Ascending aorta (tissue), 2 donors: ENCODE measurements around the gene SLC37A1. TPM values are rescaled to one million over a fixed set of nuclear protein-coding genes. Genes with fewer than 3 reads are reported as not detected.

Experiments used
- DNase-seq, 2 donors: peaks; one replicate each; pipeline ENCODE4 v3.0.0-alpha.2; 2019; ENCODE audit warnings: low spot score in 2 of 2
- H3K27ac ChIP-seq, 2 donors: fragments of 200-600 bp; sonication (generic); one replicate each; pipeline ENCODE4 v1.5.1; 2016 to 2017; ENCODE audit warnings: mild to moderate bottlenecking in 1 of 2
- H3K27me3 ChIP-seq: fragments of 200-600 bp; sonication (generic); one replicate; pipeline ENCODE4 v1.5.1; 2017
- H3K36me3 ChIP-seq, 2 donors: fragments of 200-600 bp; sonication (generic); one replicate each; pipeline ENCODE4 v1.5.1; 2016
- H3K4me1 ChIP-seq, 2 donors: fragments of 200-600 bp; sonication (generic); one replicate each; pipeline ENCODE4 v1.5.1; 2016 to 2017; ENCODE audit warnings: mild to moderate bottlenecking in 1 of 2
- H3K4me3 ChIP-seq, 2 donors: fragments of 200-600 bp; sonication (generic); one replicate each; pipeline ENCODE4 v1.5.1; 2016 to 2017; ENCODE audit warnings: mild to moderate bottlenecking in 1 of 2
- H3K9me3 ChIP-seq, 2 donors: fragments of 200-600 bp; sonication (generic); one replicate each; pipeline ENCODE4 v1.5.1; 2016
- CTCF ChIP-seq, 3 experiments: fragments of 200-600 bp in 2 of 3; fragments of 450-650 bp in 1 of 3; sonication (generic) in 2 of 3; IDR thresholded peaks; one replicate each; pipeline ENCODE4 v1.5.1; 2016 to 2019; ENCODE audit warnings: antibody characterized with exemption in 3 of 3, mild to moderate bottlenecking in 1 of 3, moderate library complexity in 1 of 3
- intact Hi-C: fragments of 100-400 bp; cut with DNase I; formaldehyde crosslinking; loops from one replicate; pipeline ENCODE4 v1.15.1; 2023
- total RNA-seq: library from RNA; depleted of rRNA; stranded (reverse); fragments of >200 nt; gene quantifications from one replicate; pipeline ENCODE4 v1.1.0, GENCODE V29; 2016

The SLC37A1 gene
- total RNA-seq, 1 donor from 2014 or later = 8.7 TPM

- no peaks in the 10 kb centered on the region for H3K36me3 ChIP-seq
- H3K4me1 ChIP-seq = no peaks in the 10 kb centered on the region
- no peak for TF ChIP-seq CTCF (IDR thresholded peaks at IDR 0.05)
- no peaks in the 10 kb centered on the region for H3K9me3 ChIP-seq
- intact Hi-C loops = no loop called here
- H3K27ac ChIP-seq = no peak overlapping the region
- no peak overlapping the region for H3K4me3 ChIP-seq
- no peaks in the 10 kb centered on the region for H3K27me3 ChIP-seq
- DNase-seq = no peak
Measured at GRCh38 chr21:42500225-42500624, 13.4 kb upstream of the SLC37A1 start.

GRCh38 chr21:42500736-42501135 lies 12.9 kb upstream of the SLC37A1 start:
- H3K27ac ChIP-seq = no peak overlapping the region
- H3K36me3 ChIP-seq = no peaks in the 10 kb centered on the region
- no peak for DNase-seq
- intact Hi-C loops = no loop called here
- H3K27me3 ChIP-seq = no peaks in the 10 kb centered on the region
- H3K4me1 ChIP-seq = no peaks in the 10 kb centered on the region
- no peak overlapping the region for H3K4me3 ChIP-seq
- no peaks in the 10 kb centered on the region for H3K9me3 ChIP-seq
- TF ChIP-seq CTCF (IDR thresholded peaks at IDR 0.05) = no peak

- TF ChIP-seq CTCF (IDR thresholded peaks at IDR 0.05) = no peak
- Histone ChIP-seq H3K27me3 (no peaks in the 10 kb centered on the region), H3K4me3 (no peak overlapping the region), H3K4me1 (no peaks in the 10 kb centered on the region), H3K27ac (no peak overlapping the region), H3K36me3 (no peaks in the 10 kb centered on the region), H3K9me3 (no peaks in the 10 kb centered on the region)
- no peak for DNase-seq
- intact Hi-C loops = no loop called here
Measured at GRCh38 chr21:42503711-42504110, 9.9 kb upstream of the SLC37A1 start.

- Histone ChIP-seq H3K4me1 (no peaks in the 10 kb centered on the region), H3K9me3 (no peaks in the 10 kb centered on the region), H3K27me3 (no peaks in the 10 kb centered on the region), H3K27ac (no peak overlapping the region), H3K36me3 (no peaks in the 10 kb centered on the region), H3K4me3 (no peak overlapping the region)
- no peak for DNase-seq
- intact Hi-C loops = no loop called here
- no peak for TF ChIP-seq CTCF (IDR thresholded peaks at IDR 0.05)
Measured at GRCh38 chr21:42505090-42505726, 8.4 kb upstream of the SLC37A1 start.

GRCh38 chr21:42507418-42507817 lies 6.2 kb upstream of the SLC37A1 start:
- no peak overlapping the region for H3K4me3 ChIP-seq
- DNase-seq = no peak
- intact Hi-C loops = no loop called here
- TF ChIP-seq CTCF (IDR thresholded peaks at IDR 0.05) = no peak
- no peaks in the 10 kb centered on the region for H3K4me1 ChIP-seq
- no peaks in the 10 kb centered on the region for H3K9me3 ChIP-seq
- no peaks in the 10 kb centered on the region for H3K27me3 ChIP-seq
- no peak overlapping the region for H3K27ac ChIP-seq
- H3K36me3 ChIP-seq = no peaks in the 10 kb centered on the region

GRCh38 chr21:42508371-42508770 lies 5.3 kb upstream of the SLC37A1 start:
- intact Hi-C loops = no loop called here
- no peak overlapping the region for H3K4me3 ChIP-seq
- TF ChIP-seq CTCF (IDR thresholded peaks at IDR 0.05) = no peak

More at GRCh38 chr21:42508371-42508770, 5.3 kb upstream of the SLC37A1 start:
- no peaks in the 10 kb centered on the region for H3K27me3 ChIP-seq
- no peaks in the 10 kb centered on the region for H3K4me1 ChIP-seq
- H3K27ac ChIP-seq = no peak overlapping the region
- DNase-seq = no peak
- H3K36me3 ChIP-seq = no peaks in the 10 kb centered on the region
- H3K9me3 ChIP-seq = no peaks in the 10 kb centered on the region
